Suprapubic skin (tissue), 4 donors: ENCODE results near the gene ZMYND15. TPM values are rescaled to one million over a fixed set of nuclear protein-coding genes. Genes with fewer than 3 reads are reported as not detected.

ENCODE experiments used
- DNase-seq, 2 donors: peaks; one replicate each; pipeline ENCODE4 v3.0.0-alpha.2; 2019; ENCODE audit warnings: low spot score in 2 of 2
- H3K27ac ChIP-seq: fragments of 200-600 bp; sonication (generic); one replicate; pipeline ENCODE4 v1.5.1; 2019
- H3K27me3 ChIP-seq: fragments of 200-600 bp; sonication (generic); one replicate; pipeline ENCODE4 v1.5.1; 2019
- H3K36me3 ChIP-seq: fragments of 200-600 bp; sonication (generic); one replicate; pipeline ENCODE4 v1.5.1; 2019
- H3K4me1 ChIP-seq: fragments of 200-600 bp; sonication (generic); one replicate; pipeline ENCODE4 v1.5.1; 2019
- H3K4me3 ChIP-seq: fragments of 200-600 bp; sonication (generic); one replicate; pipeline ENCODE4 v1.5.1; 2019; ENCODE audit warnings: mild to moderate bottlenecking
- H3K9me3 ChIP-seq: fragments of 200-600 bp; sonication (generic); one replicate; pipeline ENCODE4 v1.5.1; 2019
- EP300 ChIP-seq: sonication (generic); formaldehyde crosslinking; IDR thresholded peaks from one replicate; pipeline ENCODE4 v1.6.1; 2017; ENCODE audit warnings: antibody characterized with exemption
- POLR2A ChIP-seq, 2 donors: fragments of 450-650 bp; IDR thresholded peaks; one replicate each; pipeline ENCODE4 v1.6.1; 2017; ENCODE audit warnings: antibody characterized with exemption in 2 of 2, mild to moderate bottlenecking in 2 of 2, moderate library complexity in 2 of 2
- POLR2AphosphoS5 ChIP-seq, 3 donors: sonication (generic); formaldehyde crosslinking; IDR thresholded peaks; one replicate each; pipeline ENCODE4 v1.6.1; 2017; ENCODE audit warnings: antibody characterized with exemption in 3 of 3
- WGBS: methylation state at CpG from one replicate; pipeline ENCODE4 v1.1.5; 2018; 5-methylcytosine and 5-hydroxymethylcytosine counted together
- total RNA-seq, 4 donors: library from RNA; depleted of rRNA; stranded (reverse); fragments of >200 nt; gene quantifications; one replicate each; pipeline ENCODE4 v1.1.0, GENCODE V29; 2016
- TF ChIP-seq, protein P1 (sequence below), 2 donors: fragments of 200-600 bp in 1 of 2; fragments of 450-650 bp in 1 of 2; sonication (generic) in 1 of 2; IDR thresholded peaks; one replicate each; pipeline ENCODE4 v1.5.1; 2016 to 2019; ENCODE audit warnings: antibody characterized with exemption in 2 of 2, mild to moderate bottlenecking in 1 of 2, moderate library complexity in 1 of 2

Gene ZMYND15
- total RNA-seq, 4 donors from 2014 or later: 0.40 to 2.8 (median 1.3) TPM

DNA sequence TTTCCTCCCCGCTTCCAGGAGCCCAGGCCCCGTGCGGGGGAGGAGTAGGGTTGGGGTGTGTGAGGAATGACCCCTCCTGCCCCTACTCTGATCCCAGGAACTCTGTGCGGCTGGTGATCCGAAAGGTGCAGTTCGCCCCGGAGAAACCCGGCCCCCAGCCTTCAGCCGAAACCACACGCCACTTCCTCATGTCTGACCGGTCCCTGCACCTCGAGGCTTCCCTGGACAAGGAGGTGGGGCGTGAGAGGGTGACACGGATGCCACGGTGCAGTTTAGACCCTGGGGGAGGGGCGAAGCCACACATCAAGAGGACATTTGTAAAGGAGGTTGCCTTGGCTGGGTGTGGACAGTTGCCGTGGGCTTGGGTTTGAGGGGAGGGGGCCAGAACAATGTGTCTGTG is 21.8 kb upstream of the ZMYND15 start:
- Histone ChIP-seq H3K27ac (no peak overlapping the region), H3K4me3 (no peak overlapping the region), H3K27me3 (no peaks in the 10 kb centered on the region), H3K36me3 (peaks cover 35% of the 10 kb centered on the region), H3K4me1 (no peaks in the 10 kb centered on the region), H3K9me3 (no peaks in the 10 kb centered on the region)
- TF ChIP-seq POLR2A (IDR thresholded peaks at IDR 0.05): no peak
- TF ChIP-seq EP300: no peak
- TF ChIP-seq, protein P1, sequence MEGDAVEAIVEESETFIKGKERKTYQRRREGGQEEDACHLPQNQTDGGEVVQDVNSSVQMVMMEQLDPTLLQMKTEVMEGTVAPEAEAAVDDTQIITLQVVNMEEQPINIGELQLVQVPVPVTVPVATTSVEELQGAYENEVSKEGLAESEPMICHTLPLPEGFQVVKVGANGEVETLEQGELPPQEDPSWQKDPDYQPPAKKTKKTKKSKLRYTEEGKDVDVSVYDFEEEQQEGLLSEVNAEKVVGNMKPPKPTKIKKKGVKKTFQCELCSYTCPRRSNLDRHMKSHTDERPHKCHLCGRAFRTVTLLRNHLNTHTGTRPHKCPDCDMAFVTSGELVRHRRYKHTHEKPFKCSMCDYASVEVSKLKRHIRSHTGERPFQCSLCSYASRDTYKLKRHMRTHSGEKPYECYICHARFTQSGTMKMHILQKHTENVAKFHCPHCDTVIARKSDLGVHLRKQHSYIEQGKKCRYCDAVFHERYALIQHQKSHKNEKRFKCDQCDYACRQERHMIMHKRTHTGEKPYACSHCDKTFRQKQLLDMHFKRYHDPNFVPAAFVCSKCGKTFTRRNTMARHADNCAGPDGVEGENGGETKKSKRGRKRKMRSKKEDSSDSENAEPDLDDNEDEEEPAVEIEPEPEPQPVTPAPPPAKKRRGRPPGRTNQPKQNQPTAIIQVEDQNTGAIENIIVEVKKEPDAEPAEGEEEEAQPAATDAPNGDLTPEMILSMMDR (IDR thresholded peaks at IDR 0.05): no peak
- TF ChIP-seq POLR2AphosphoS5 (IDR thresholded peaks at IDR 0.05): no peak
- WGBS: 86% methylated on average over 15 of the region's 17 CpGs
- DNase-seq: no peak

DNA sequence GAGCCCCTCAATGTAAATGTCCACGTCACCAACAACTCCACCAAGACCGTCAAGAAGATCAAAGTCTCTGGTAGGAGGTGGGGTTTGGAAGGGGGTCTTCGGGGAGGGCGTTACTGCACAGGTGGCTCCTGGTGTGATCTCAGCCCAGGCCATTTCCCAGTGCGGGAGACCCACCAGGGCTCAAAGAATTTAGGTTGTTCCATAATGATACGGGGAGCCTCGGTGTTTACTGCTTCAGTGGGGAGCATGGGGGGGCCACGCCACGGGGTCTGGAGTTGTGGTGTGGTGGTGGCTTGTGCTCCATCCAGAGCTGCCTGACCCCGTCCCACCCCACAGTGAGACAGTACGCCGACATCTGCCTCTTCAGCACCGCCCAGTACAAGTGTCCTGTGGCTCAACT is 21.4 kb upstream of the ZMYND15 start:
- Histone ChIP-seq H3K36me3 (peaks cover 35% of the 10 kb centered on the region), H3K9me3 (no peaks in the 10 kb centered on the region), H3K27me3 (no peaks in the 10 kb centered on the region), H3K4me3 (no peak overlapping the region), H3K27ac (no peak overlapping the region), H3K4me1 (no peaks in the 10 kb centered on the region)
- no peak for TF ChIP-seq POLR2A (IDR thresholded peaks at IDR 0.05)
- TF ChIP-seq, protein P1 (IDR thresholded peaks at IDR 0.05): no peak
- TF ChIP-seq POLR2AphosphoS5 (IDR thresholded peaks at IDR 0.05): no peak
- no peak for TF ChIP-seq EP300
- DNase-seq: no peak
- WGBS: 90% methylated on average over 10 of the region's 13 CpGs

DNA sequence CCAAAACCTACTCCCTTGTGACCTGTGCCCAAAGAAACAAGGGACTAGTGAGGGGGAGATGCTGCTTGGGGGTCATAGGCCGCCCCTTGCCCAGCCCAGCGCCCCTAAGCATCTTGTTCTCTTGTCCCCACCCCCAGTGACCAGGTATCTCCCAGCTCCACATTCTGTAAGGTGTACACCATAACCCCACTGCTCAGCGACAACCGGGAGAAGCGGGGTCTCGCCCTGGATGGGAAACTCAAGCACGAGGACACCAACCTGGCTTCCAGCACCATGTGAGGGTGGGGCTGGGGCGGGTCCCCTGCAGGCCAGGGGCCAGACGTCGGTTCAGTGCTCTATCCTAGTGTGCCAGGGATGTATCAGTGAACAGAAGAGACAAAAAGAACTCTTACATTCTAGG is 20.5 kb upstream of the ZMYND15 start:
- TF ChIP-seq, protein P1 (IDR thresholded peaks at IDR 0.05): no peak
- TF ChIP-seq EP300 (no peak), POLR2A (IDR thresholded peaks at IDR 0.05) (no peak), POLR2AphosphoS5 (IDR thresholded peaks at IDR 0.05) (no peak)
- Histone ChIP-seq H3K4me1 (no peaks in the 10 kb centered on the region), H3K36me3 (peaks cover 35% of the 10 kb centered on the region), H3K9me3 (no peaks in the 10 kb centered on the region), H3K27me3 (no peaks in the 10 kb centered on the region), H3K27ac (no peak overlapping the region), H3K4me3 (no peak overlapping the region)
- DNase-seq: no peak
- 72% methylated on average over 10 of the region's 10 CpGs for WGBS

DNA sequence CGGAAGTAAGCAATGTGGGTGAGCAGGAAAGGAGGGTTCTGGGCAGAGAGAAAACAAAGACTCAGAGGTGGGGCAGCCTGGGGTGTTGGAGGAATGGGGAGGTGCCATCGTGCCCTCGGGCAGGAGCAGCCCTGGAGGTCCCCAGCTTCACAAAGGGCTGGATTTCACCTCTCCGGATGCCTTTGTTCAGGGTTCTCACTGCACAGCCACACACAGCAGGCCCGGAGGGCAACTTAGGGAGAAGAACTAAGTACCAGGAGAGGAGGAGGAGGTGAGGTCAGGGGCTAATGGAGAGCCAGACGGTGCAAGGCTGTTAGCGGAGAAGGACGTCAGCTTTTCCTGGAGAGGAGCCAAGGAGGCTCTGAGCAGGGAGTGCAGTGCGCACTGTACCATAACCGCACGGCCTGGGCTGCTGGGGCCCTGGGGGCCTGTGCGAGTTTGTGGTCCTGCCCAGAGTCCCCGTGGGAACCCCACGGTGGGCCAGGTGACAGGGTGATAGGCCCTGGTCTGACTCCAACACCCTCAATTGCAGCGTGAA is 19.9 kb upstream of the ZMYND15 start:
- Histone ChIP-seq H3K27me3 (no peaks in the 10 kb centered on the region), H3K4me3 (no peak overlapping the region), H3K4me1 (no peaks in the 10 kb centered on the region), H3K9me3 (no peaks in the 10 kb centered on the region), H3K27ac (no peak overlapping the region), H3K36me3 (peaks cover 35% of the 10 kb centered on the region)
- TF ChIP-seq POLR2A (IDR thresholded peaks at IDR 0.05): no peak
- TF ChIP-seq EP300: no peak
- TF ChIP-seq, protein P1 (IDR thresholded peaks at IDR 0.05): no peak
- no peak for TF ChIP-seq POLR2AphosphoS5 (IDR thresholded peaks at IDR 0.05)
- no peak for DNase-seq
- 65% methylated on average over 13 of the region's 15 CpGs for WGBS

DNA sequence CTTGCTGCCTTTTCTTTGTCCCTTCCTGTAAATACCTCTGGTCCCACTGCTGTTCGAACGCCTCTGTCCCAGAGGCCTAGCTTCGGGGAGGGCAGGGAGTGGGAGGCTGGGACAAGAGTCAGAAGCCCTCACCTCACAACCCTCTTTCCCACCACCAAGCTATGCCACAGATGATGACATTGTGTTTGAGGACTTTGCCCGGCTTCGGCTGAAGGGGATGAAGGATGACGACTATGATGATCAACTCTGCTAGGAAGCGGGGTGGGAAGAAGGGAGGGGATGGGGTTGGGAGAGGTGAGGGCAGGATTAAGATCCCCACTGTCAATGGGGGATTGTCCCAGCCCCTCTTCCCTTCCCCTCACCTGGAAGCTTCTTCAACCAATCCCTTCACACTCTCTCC is 18.8 kb upstream of the ZMYND15 start:
- Histone ChIP-seq H3K9me3 (no peaks in the 10 kb centered on the region), H3K4me1 (no peaks in the 10 kb centered on the region), H3K4me3 (no peak overlapping the region), H3K27me3 (no peaks in the 10 kb centered on the region), H3K36me3 (peaks cover 35% of the 10 kb centered on the region), H3K27ac (no peak overlapping the region)
- no peak for DNase-seq
- 93% methylated on average over 7 of the region's 7 CpGs for WGBS
- no peak for TF ChIP-seq EP300
- TF ChIP-seq POLR2A (IDR thresholded peaks at IDR 0.05): no peak
- TF ChIP-seq, protein P1 (IDR thresholded peaks at IDR 0.05): no peak
- no peak for TF ChIP-seq POLR2AphosphoS5 (IDR thresholded peaks at IDR 0.05)
